Stimulated activated CD8-positive, alpha-beta memory T cell treated with anti-CD3 and anti-CD28 coated beads, Interleukin-15, amount 100 ng/mL, for 1 hour (primary cell): ENCODE data around the gene KLHDC8A.

Source experiments
- DNase-seq: peaks from one replicate; pipeline ENCODE4 v3.0.0-alpha.2; 2020; ENCODE audit warnings: low read depth

KLHDC8A gene

GRCh38 chr1:205344066-205344928 is 12.4 kb downstream of the KLHDC8A start:
- DNase-seq, result no peak

GRCh38 chr1:205343431-205344065 is 13.2 kb downstream of the KLHDC8A start:
- no peak for DNase-seq

- DNase-seq, result no peak
Observed at GRCh38 chr1:205342986-205343385, 13.7 kb downstream of the KLHDC8A start.

GRCh38 chr1:205340676-205341075 is 16.0 kb downstream of the KLHDC8A start:
- no peak for DNase-seq

- no peak for DNase-seq
Observed at GRCh38 chr1:205339717-205340116, 17.0 kb downstream of the KLHDC8A start.

GRCh38 chr1:205339197-205339702 is 17.5 kb downstream of the KLHDC8A start:
- DNase-seq, result no peak

GRCh38 chr1:205338011-205338410 is 18.7 kb downstream of the KLHDC8A start:
- DNase-seq, result no peak

- no peak for DNase-seq
Observed at GRCh38 chr1:205337481-205337880, 19.2 kb downstream of the KLHDC8A start.

- DNase-seq, result peak; percentile 57
Observed at GRCh38 chr1:205335692-205336091, 21.0 kb downstream of the KLHDC8A start.

GRCh38 chr1:205332015-205332791 is 24.5 kb downstream of the KLHDC8A start:
- DNase-seq, result no peak

GRCh38 chr1:205330150-205330549 is 26.6 kb downstream of the KLHDC8A start:
- no peak for DNase-seq

GRCh38 chr1:205329719-205330118 is 27.0 kb downstream of the KLHDC8A start:
- no peak for DNase-seq

GRCh38 chr1:205328476-205328875 is 28.2 kb downstream of the KLHDC8A start:
- no peak for DNase-seq

GRCh38 chr1:205326812-205327466 is 29.8 kb downstream of the KLHDC8A start:
- no peak for DNase-seq

GRCh38 chr1:205325334-205325884 is 31.3 kb downstream of the KLHDC8A start:
- DNase-seq, result no peak

- DNase-seq, result no peak
Observed at GRCh38 chr1:205324781-205325180, 31.9 kb downstream of the KLHDC8A start.

- DNase-seq, result no peak
Observed at GRCh38 chr1:205323794-205324193, 32.9 kb downstream of the KLHDC8A start.

- DNase-seq, result no peak
Observed at GRCh38 chr1:205321959-205322283, 34.8 kb downstream of the KLHDC8A start.

GRCh38 chr1:205321162-205321958 is 35.4 kb downstream of the KLHDC8A start, which contains the start of gene NUAK2:
NUAK2 (minus strand) TSS chr1:205321745; CDS start chr1:205321628, 117 bp downstream.
- peak; percentile 69 for DNase-seq

GRCh38 chr1:205319081-205320018 is 37.4 kb downstream of the KLHDC8A start:
- DNase-seq, result no peak
